ENCODE results near the gene MARVELD1. TPM values are rescaled to one million over a fixed set of nuclear protein-coding genes. Genes with fewer than 3 reads are reported as not detected.

MARVELD1 gene
- polyA plus RNA-seq, 1 donor, result 40.7 TPM

DNA sequence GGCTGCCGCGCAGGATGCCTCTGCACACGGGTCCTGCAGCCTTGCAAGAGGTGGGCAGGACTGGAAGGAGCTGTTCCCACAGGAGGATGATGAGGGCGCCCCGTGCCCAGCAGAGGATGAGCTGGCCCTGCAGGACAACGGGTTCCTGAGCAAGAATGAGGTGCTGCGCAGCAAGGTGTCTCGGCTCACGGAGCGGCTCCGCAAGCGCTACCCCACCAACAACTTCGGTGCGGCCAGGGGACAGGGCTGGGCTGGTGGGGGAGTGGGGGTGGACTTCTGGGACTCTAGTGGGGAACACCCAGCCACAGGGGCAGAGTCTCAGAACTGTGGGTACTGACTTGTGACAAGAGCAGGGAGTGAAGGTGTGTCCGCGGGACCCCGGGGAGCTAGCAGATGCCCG, 39.4 kb downstream of the MARVELD1 start:
- DNase-seq, result no peak

DNA sequence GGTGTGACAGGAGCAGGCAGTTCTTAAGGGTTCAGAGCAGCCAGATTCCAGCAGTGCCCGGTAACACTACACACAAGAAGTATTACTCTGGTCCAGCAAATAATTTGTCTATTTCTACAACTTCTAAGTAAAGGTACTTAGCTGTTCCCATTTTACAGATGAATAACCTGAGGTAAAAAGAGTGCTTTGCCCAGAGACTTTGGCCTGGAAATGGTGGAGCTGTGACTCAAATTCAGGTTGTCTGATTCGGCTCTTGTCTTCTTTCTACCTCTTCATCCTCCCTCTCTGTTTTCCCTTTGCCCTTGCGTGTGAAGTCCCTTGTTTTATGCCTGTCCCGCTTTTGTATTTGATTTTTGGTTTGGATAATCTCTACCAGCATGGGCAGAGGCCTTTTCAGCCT, 41.2 kb downstream of the MARVELD1 start:
- no peak for DNase-seq

DNA sequence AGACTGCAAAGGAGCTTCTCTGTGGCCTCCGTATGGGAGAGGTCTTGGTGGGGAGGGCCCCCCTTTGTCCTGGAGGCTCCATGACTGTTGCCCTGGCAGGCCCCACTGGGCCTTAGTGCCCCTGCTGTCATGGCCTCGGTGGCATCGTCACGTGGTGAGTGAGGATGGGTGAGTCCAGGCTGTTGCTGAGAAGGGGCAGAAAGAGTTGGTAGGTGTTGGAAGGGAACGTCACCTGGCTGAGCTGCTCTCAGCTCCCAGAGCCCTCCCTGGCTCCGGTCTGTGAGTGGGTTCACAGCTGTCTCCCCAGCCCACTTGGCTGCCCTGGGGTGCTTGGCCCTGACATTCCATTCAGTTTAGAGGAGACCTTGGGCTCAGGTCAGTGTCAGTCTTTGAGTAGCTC, 42.2 kb downstream of the MARVELD1 start:
- no peak for DNase-seq

DNA sequence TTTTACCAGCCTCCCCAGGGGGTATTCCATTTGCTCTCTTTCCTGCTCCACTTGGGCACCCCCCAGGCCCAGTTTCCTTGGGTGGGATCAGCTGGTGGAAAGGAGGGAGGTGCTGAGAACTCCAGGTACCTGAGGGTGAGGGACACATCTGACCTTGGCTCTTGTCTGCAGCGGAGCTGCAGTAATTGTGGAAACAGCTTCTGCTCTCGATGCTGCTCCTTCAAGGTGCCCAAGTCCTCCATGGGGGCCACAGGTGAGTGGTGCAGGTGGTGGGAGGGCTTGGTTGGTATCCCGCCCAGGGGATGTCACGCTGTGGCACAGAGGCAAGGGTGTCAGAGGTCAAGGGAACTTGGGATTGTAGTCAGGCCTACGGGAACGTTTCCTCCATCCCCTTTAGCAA, 43.9 kb downstream of the MARVELD1 start:
- no peak for DNase-seq

DNA sequence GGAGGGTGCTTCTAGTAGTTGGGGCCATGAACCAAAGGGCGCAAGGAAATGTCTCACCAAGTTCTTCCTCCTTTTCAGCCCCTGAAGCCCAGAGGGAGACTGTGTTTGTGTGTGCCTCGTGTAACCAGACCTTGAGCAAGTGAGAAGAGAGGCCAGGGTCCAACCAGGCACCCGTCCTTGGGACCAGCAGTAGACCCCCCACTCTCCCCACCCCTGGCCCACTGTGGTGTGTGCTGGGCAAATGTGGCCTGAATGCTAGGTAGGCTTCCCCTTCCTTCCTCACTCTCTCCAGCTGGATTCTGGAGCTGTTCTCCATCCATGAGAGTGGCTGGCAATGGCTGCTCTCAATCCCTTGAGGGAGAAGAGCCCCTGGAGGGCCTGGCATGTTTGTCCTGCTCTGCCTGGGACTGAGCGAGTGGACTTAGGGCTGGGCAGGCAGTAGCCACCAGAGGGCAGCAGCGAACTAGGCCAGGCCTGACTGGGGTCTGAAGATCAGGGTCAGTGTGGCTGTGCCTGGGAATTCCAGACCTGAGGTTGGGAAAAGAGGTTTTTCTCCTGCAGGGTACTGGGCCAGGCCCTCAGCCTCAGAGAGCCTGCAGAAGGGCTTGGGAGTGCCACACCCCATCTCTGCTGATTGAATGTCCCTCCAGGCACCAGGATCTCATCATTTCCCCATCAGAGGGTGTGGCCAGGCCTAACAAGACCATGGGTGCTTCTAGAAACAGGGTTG, 45.8 kb downstream of the MARVELD1 start:
- DNase-seq, result peak; percentile 47

DNA sequence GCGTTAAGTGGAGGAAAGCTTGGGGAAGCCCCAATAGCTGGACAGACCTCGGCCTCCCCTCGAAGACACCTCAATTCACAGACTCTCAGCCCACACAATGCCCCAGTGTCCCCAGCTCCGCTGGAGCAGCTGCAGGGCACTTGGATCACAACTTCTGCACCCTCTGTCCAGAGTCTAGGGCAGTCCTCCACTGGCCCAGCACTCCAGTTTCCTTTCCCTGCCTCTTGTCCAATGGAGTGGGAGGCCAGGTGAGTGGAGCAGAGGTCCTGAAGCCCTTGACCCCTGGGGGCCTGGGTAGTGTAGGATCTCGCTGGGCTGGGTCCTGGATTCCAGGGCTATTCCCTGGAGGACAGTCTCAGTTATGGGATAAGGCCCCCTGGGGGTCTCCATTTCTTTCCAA, 46.4 kb downstream of the MARVELD1 start:
- no peak for DNase-seq

DNA sequence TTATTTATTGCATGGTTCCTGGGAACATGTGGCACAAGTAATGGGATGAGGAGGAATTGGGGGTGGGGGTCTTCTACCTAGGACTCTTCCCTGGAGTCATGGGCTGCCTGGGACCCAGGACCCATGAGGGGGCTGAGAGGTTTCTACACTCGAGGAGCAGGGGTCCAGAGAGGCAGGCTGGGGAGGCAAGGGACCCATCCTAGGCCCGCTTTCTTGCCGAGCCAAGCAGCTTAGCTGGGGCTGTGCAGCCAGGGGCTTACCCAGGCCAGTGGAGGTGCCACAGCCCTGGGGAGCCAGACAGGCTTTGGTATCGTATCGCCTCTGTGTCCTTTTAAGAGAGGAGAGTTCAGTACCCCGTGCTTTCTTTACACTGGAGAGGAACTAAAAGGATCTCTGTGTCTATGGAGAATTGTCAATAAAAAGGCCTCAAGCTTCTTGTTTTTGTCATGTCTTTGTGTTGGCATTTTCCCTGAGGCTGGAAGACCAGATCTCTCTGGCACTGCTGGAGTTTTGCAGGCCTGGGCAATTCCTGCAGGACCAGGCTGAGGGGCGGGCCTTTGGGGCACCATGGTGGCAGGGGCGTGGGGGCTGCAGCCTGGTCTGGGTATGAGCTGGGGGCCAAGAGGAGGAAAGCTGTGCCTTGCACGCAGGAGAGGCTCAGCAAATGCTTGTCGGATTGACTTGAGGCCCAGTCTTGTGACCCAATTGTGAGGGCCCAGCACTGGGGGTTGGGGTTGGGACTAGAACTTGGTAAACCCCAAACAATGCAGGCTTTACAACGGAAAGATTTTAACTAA, 47.1 kb downstream of the MARVELD1 start:
- DNase-seq, result no peak

DNA sequence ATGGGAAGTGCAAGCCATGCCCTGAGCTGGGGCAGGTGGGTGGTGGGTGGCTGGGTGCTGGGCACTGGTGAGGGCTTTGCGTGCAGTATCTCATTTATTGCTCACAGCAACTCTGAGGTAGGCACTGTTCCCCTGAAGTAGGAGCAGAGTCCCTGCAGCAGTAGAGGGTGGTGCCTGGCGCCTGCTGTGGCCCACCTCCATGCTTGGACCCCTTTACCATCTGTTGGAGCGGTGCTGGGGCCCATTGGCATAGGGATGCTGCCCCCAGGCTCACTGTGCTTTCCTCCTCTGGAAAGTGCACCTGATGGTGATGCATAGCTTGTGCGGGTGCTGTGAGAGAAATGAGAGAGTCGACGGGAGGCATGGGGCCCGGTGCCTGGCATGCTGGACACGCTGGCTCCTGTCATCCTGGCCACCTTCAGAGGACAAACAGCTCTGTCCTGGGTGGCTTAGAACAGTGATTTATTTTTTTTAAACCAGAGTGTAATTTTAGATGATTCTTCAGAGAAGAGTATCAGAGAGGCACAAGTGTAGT, 47.9 kb downstream of the MARVELD1 start:
- DNase-seq, result no peak

DNA sequence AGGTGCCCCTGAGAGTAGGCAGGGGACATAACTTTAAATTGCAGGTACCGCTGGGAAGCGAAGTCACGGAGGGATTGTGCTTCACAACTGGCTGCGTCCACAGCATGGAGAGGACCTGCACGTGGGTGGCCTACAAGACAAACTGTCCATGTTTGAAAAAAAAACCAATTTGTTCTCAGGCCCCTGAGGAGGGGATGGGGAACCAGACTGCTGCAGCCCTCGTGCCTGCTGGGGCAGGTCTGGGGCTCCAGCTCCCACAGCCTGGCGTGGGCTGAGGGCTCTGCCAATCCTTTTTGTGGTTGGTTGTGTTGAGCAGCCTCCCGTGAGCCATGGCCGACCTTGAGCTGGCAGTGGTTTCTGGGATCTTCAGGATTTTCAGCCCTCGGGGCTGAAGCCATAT, 48.5 kb downstream of the MARVELD1 start:
- no peak for DNase-seq

DNA sequence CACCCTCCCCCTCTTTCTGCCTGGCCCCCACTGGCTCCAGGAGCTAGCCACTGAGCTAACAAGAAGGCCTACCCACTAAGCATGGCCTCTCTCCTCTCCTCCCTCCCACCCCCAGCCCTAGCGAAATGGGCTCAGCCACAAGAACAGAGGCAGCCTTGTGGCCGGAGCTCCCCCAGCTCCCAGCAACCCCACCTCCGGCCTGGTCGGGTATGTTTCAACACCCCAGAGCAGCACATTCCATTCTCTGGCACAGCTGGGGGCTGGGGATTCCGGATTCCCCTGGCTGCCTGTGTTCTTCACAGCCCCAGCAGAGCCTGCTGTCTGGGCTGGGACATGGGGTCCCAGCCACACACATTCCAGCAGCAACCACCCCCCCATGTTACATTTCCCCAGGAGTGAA, 49.3 kb downstream of the MARVELD1 start:
- no peak for DNase-seq

DNA sequence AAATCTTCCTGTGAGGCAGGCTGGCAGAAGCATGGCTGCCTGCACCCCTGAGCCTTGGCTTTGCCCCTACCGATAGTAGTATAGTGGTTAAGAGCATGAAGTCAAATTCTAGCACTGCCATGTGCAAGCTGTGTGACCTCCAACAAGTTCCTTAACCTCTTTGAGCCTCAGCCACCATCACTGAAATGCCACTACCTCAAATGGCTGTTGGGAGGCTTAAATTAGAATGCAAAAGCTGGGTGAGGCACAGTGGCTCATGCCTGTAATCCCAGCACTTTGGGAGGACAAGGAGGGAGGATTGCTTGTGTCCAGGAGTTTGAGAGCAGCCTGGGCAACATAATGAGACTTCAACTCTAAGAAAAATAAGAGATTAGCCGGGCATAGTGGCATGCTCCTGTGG, 49.9 kb downstream of the MARVELD1 start:
- no peak for DNase-seq

DNA sequence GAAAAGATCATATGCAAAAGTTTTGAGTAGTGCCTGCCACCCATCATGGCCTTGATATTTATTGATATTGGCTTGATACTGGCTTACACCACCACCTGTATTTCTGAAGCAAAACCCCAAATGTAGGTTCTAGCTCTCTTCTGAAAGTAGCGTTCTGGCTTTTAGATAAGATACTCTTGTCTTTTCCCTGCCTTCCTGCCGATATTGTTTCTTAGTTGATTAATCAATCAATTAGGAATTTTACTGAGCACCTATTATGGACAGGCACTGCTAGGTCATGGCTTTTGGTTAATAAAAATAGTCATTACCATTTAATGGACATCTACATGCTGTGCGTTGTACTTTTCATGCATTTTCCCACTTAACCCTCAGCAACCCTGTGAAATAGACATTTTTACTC, 50.4 kb downstream of the MARVELD1 start:
- no peak for DNase-seq

DNA sequence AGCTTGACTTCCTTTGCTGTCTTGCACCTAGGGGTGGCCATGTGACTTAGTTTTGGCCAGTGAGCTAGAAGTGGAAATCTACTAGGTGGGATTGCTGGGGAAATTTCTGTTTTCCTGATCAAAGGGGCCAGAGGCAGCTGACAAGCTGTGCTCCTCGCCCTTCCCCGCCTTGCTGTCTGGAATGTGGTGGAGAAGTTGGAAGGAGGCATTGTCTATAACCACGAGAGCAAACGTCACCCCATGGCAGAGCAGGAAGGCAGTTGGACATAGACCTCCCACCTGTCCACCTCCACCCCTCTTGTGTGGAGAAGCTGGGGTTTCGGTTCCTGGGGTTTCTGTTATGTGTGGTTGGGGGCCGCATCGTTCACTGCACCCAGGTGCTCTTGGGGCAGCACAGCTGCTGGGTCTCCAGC, 51.0 kb downstream of the MARVELD1 start:
- no peak for DNase-seq

DNA sequence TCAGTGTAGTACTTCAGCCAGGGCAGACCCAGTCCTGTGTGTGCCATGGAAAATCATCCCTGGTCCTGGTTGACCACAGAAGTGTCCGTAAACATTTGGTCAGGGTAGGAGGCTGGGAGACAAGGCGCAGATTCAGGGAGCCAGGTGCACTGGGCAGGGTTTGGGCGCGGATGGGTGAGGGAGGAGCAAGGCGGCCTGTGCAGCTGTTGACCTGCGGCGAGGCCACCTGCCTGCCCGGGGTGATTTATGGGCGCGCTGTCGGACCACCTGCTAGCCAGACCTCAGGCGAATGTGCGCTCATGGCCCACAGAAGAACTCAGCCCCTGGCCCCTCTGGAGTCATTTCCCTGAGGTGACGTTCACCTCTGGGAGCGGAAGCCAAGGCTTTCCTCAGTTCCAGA, 51.7 kb downstream of the MARVELD1 start:
- DNase-seq, result peak; percentile 13

DNA sequence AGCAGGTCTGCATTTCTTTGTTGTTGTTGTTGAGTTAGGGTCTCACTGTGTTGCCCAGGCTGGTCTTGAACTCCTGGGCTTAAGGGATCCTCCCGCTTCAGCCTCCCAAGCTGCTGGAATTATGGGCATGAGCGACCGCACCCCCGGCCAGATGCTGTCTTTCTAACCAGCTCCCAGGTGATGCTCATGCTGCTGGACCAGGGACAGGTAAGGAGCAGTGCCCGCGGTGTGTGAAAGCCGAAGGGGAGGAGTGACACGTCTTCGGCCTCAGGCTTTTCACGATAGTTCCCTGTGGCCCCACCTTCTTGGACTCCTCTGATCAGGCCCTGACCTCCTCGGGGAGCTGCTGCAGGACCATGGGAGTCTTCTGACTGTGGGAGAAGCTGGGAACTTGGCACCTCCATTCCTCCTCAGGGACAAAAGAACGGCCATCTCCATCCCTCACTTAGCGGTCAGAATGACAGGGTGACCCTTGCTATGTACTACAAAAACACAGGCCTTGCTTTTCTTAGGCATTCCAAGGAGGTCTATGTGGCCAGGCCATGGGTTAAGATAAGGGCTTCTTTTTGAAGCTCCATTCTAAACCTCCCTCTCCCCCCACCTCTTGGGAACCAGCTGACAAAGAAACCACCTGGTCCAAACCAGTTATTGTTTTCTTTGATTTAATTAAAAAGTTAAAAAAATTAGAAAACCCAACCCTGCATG, 52.7 kb downstream of the MARVELD1 start:
- DNase-seq, result no peak

DNA sequence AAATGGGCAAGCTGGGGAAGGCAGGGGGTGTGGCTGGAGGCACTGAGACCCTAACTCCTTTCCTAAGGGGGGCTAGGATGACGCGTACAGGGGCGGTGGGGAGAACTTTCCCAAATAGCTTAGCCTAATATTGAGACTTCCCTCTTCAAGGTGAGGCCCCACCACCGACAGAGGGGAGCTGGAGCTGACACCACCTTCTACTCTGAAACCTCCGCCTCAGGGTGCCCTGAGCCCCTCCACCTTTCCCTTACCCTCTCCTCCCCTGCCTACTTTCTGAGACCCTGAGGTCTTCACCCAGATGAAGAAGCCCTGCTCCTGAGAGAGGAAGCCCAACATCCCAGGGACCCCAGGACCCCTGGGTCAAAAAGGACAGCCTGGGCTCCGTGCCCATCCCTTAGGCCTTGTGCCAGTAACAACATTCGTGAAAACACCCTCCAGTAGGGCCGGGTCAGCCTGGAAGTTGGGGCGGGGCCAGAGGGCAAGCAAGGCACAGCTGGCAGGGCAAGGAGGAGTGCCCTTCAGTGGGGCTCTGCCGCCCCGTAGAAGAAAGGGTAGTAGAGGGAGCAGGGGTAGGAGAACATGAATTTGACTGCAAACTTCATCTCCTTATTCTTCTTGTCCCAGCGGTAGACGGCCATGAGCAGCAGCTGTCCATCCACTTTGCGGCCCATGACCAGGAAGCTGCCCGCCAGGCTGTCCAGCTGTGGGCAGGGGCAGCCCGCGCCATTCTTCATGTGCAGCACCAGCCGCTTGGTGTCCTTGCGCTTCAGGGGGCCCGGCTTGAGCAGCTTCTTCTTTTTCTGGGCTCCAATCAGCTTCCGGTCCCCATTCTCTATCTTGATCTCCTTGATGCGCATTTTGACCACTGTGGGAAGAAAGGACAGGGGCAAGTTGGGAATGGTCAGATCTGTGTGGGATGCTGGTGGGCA, 53.7 kb downstream of the MARVELD1 start:
- DNase-seq, result no peak

Other genes starting within 250 kb of the MARVELD1 start
- gene MMS19, start 215.3 kb upstream of the MARVELD1 start, polyA plus RNA-seq (ENCODE audit: insufficient read length), result 105 TPM
- 6.5 TPM for gene UBTD1, start 214.8 kb upstream of the MARVELD1 start, polyA plus RNA-seq (ENCODE audit: insufficient read length)
- gene ANKRD2, start 141.0 kb upstream of the MARVELD1 start, polyA plus RNA-seq (ENCODE audit: insufficient read length), result 0.53 TPM
- gene HOGA1, start 129.3 kb upstream of the MARVELD1 start, polyA plus RNA-seq (ENCODE audit: insufficient read length), result 49.0 TPM
- 1.1 TPM for gene C10orf62, start 124.0 kb upstream of the MARVELD1 start, polyA plus RNA-seq (ENCODE audit: insufficient read length)
- gene MORN4, start 80.2 kb upstream of the MARVELD1 start, polyA plus RNA-seq (ENCODE audit: insufficient read length), result 24.7 TPM
- 18.1 TPM for gene PI4K2A, start 73.1 kb upstream of the MARVELD1 start, polyA plus RNA-seq (ENCODE audit: insufficient read length)
- 4.0 TPM for gene AVPI1, start 26.5 kb upstream of the MARVELD1 start, polyA plus RNA-seq (ENCODE audit: insufficient read length)
- 35.1 TPM for gene ZFYVE27, start 23.4 kb downstream of the MARVELD1 start, polyA plus RNA-seq (ENCODE audit: insufficient read length)
- 0.07 TPM for gene SFRP5, start 58.3 kb downstream of the MARVELD1 start, polyA plus RNA-seq (ENCODE audit: insufficient read length)
- 1.2 TPM for gene GOLGA7B, start 136.1 kb downstream of the MARVELD1 start, polyA plus RNA-seq (ENCODE audit: insufficient read length)